Right lobe of liver (tissue), 6 donors: ENCODE measurements around the gene TCEANC2. TPM values are rescaled to one million over a fixed set of nuclear protein-coding genes. Genes with fewer than 3 reads are reported as not detected.
"Not testable (repeated sequence)": the region's sequence is repeated elsewhere in the genome, so short reads cannot be mapped to it uniquely, and the experiment has no call there.

ENCODE experiments used
- ATAC-seq, 4 donors: fragments of 200-7000 bp; cut with Tn5 transposase; one replicate each; pipeline ENCODE4 v1.9.1; 2020; ENCODE audit warnings: mild to moderate bottlenecking in 4 of 4, moderate library complexity in 4 of 4
- DNase-seq, 3 donors: peaks; one replicate each; pipeline ENCODE4 v3.0.0-alpha.2; 2020
- H3K27ac ChIP-seq, 3 donors: fragments of 200-600 bp; one replicate each; pipeline ENCODE4 v1.8.0; 2022
- H3K27me3 ChIP-seq, 2 donors: fragments of 200-600 bp; one replicate each; pipeline ENCODE4 v1.8.0; 2022
- H3K36me3 ChIP-seq, 4 donors: fragments of 200-600 bp; sonication (generic) in 1 of 4; one replicate each; pipeline versions ENCODE4 v1.5.1 to v1.8.0; 2017 to 2022; ENCODE audit warnings: control low read depth in 1 of 4
- H3K4me1 ChIP-seq, 4 donors: fragments of 200-600 bp; sonication (generic) in 1 of 4; one replicate each; pipeline versions ENCODE4 v1.5.1 to v1.8.0; 2017 to 2022; ENCODE audit warnings: control low read depth in 1 of 4
- H3K4me3 ChIP-seq, 3 donors: fragments of 200-600 bp; one replicate each; pipeline ENCODE4 v1.8.0; 2022
- H3K9me3 ChIP-seq, 4 donors: fragments of 200-600 bp; sonication (generic) in 1 of 4; one replicate each; pipeline versions ENCODE4 v1.5.1 to v1.8.0; 2017 to 2022; ENCODE audit warnings: control low read depth in 1 of 4
- POLR2A ChIP-seq: fragments of 450-650 bp; IDR thresholded peaks from one replicate; pipeline ENCODE4 v1.6.1; 2017; ENCODE audit warnings: antibody characterized with exemption, mild to moderate bottlenecking
- WGBS: methylation state at CpG from one replicate; pipeline ENCODE4 v1.1.6; 2018; ENCODE audit warnings: low coverage, low lambda C conversion rate; ENCODE audit not compliant: insufficient coverage; ENCODE audit errors: missing lambda C conversion rate; 5-methylcytosine and 5-hydroxymethylcytosine counted together
- intact Hi-C, 2 donors: fragments of 100-400 bp; cut with DNase I; formaldehyde crosslinking; loops; one replicate each; pipeline versions ENCODE4 v1.11.2 to v1.14.1; 2022
- long read RNA-seq: library from polyadenylated mRNA; unstranded; transcript quantifications from one replicate; pipeline ENCODE4 v2.0.0, GENCODE V29; 2019
- total RNA-seq, 6 experiments: library from RNA; depleted of rRNA in 2 of 6; stranded (reverse); fragments of >200 nt in 2 of 6; fragmentation: NEBNext Ultra II Directional in 3 of 6; extraction: Animal tissue kit (Norgen Biotek cat#: 25700) in 3 of 6; gene quantifications; one replicate each; pipeline versions ENCODE4 v1.1.0 to v1.2.4, GENCODE V29; 2016 to 2023
- TF ChIP-seq, protein P1 (sequence below), 4 donors: fragments of 200-600 bp in 3 of 4; fragments of 450-650 bp in 1 of 4; IDR thresholded peaks; one replicate each; pipeline versions ENCODE4 v1.5.1 to v1.8.0; 2016 to 2022; ENCODE audit warnings: antibody characterized with exemption in 4 of 4, mild to moderate bottlenecking in 2 of 4
- donor health status: DM: no; HTN: yes; CAD: no.
- donor health status: DM: no; HTN: no; CAD: no.
- donor health status: DM: no; HTN: no; CAD: no.
- donor health status: DM: no; HTN: yes; CAD: no.
- donor health status: DM: no; HTN: yes; CAD: no.

Gene TCEANC2
- total RNA-seq, result 1 to 10 TPM; 1.2 to 2.9 (median 1.8) TPM
- long read RNA-seq, partial matches to known transcripts, result 0 of 2 reads
- long read RNA-seq, other reads (novel, unspliced or antisense), result 2 of 2 reads

DNA sequence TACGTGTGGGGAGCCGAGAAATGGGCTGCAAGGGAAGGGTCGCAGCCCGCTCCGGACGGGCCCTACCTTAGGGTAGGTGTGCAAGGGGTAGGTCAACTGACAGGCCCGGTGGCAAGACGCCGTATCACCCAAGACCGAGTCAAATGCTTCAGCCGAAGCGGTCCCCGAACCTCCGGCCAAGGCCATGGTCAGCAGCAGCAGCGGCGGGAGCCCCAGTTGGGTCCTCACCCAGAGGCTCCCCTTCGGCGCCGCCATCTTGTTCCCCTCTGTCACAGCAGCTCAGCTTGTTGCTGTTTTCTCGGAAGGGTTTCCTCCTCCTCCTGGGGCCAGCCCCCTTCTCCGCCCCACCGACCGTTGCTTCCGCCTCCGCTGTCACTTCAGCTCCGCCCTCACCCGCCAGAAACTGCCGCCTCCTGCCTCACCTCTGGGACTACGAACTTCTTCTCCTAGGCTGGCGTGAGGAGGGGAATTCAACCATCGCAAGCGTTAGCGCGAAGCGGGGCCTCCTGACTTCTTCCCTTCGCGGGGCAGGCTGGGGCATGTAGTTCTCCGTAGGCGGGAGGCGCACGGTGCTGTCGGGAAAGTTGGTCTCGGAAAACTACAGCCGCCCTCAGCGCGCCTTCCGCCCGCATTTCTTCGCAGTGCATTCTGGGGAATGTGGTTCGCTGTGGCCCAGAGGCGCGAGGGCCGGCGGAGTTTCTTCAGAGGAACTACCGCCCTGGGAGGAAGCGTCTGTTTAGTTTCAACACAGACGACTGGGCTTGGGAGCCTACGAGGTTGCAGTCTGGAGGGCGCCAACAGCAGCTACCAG lies at the start of gene TCEANC2, which contains the start of gene TMEM59:
Gene TCEANC2 (plus strand): TSS at position 675 of the 811 bp plus-strand sequence. CDS start 815 bp downstream, outside the sequence.
Gene TMEM59 (minus strand): TSS at position 271 of the 811 bp plus-strand sequence. CDS start 16 bp downstream, at position 255.
- intact Hi-C loops, result no loop called here
- ATAC-seq, result peak; percentile 92 to 98 (median 96)
- peak within 1 kb of the TSS; percentile 77 to 95 (median 77) for H3K4me3 ChIP-seq
- no peaks in the 10 kb centered on the region for H3K9me3 ChIP-seq
- DNase-seq, result peak; percentile 98 to 99 (median 99)
- peaks cover 0 to 24% (median 7%) of the 10 kb centered on the region in 4 donors for H3K4me1 ChIP-seq
- WGBS, result 0% methylated on average over 18 of the region's 59 CpGs
- H3K27ac ChIP-seq, result peak within 1 kb of the TSS; percentile 93 to 95 (median 94)
- no peaks in the 10 kb centered on the region for H3K27me3 ChIP-seq
- TF ChIP-seq, protein P1, sequence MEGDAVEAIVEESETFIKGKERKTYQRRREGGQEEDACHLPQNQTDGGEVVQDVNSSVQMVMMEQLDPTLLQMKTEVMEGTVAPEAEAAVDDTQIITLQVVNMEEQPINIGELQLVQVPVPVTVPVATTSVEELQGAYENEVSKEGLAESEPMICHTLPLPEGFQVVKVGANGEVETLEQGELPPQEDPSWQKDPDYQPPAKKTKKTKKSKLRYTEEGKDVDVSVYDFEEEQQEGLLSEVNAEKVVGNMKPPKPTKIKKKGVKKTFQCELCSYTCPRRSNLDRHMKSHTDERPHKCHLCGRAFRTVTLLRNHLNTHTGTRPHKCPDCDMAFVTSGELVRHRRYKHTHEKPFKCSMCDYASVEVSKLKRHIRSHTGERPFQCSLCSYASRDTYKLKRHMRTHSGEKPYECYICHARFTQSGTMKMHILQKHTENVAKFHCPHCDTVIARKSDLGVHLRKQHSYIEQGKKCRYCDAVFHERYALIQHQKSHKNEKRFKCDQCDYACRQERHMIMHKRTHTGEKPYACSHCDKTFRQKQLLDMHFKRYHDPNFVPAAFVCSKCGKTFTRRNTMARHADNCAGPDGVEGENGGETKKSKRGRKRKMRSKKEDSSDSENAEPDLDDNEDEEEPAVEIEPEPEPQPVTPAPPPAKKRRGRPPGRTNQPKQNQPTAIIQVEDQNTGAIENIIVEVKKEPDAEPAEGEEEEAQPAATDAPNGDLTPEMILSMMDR (IDR thresholded peaks at IDR 0.05), result peak in 2 of 4 donors; percentile 7
- peak; percentile 61 for TF ChIP-seq POLR2A
- no peaks in the 10 kb centered on the region for H3K36me3 ChIP-seq

DNA sequence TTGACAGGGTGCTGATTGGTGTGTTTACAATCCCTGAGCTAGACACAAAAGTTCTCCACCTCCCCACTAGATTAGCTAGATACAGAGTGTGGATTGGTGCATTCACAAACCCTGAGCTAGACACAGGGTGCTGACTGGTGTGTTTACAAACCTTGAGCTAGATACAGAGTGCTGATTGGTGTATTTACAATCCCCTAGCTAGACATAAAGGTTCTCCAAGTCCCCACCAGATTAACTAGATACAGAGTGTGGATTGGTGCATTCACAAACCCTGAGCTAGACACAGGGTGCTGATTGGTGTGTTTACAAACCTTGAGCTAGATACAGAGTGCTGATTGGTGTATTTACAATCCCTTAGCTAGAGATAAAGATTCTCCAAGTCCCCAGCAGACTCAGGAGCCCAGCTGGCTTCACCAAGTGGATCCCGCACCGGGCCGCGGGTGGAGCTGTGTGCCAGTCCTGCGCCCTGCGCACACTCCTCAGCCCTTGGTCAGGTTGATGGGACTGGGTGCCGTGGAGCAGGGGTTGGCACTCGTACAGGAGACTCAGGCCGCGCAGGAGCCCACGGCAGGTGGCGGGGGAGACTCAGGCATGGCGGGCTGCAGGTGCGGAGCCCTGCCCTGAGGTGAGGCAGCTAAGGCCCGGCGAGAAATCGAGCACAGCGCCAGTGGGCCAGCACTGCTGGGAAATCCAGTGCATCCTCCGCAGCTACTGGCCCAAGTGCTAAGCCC lies 49.5 kb upstream of the TCEANC2 start:
- H3K4me3 ChIP-seq, H3K27me3 ChIP-seq, H3K9me3 ChIP-seq, intact Hi-C loops, H3K27ac ChIP-seq, H3K4me1 ChIP-seq, ATAC-seq, H3K36me3 ChIP-seq: not testable (repeated sequence)
- peak in 1 of 3 donors; percentile 37 for DNase-seq
- no CpG with 5 or more reads among the region's 19 CpGs for WGBS

DNA sequence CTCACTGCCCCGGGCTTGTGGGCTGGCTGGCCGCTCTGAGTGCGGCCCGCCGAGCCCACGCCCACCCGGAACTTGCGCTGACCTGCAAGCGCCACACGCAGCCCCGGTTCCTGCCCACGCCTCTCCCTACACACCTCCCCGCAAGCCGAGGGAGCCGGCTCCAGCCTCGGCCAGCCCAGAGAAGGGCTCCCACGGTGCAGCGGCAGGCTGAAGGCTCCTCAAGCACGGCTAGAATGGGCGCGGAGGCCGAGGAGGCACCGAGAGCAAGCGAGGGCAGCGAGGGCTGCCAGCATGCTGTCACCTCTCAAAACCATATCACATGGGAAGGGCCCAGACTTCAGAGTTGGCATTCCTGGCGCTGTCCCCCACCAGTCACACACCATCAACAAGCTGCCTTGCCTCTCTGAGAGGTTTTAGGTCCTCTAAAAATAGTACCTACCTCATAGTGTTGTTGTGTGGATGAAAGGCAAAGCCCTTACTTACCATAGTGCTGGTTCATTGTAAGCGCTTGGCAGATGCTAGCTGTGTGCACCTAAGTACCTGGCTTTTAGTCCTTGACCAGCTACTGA lies 48.8 kb upstream of the TCEANC2 start:
- Histone ChIP-seq H3K4me3 (no peak overlapping the region), H3K27ac (no peak overlapping the region), H3K4me1 (no peaks in the 10 kb centered on the region), H3K36me3 (no peaks in the 10 kb centered on the region), H3K27me3 (no peaks in the 10 kb centered on the region), H3K9me3 (no peaks in the 10 kb centered on the region)
- DNase-seq, result peak in 1 of 3 donors; percentile 29
- 100% methylated on average over 1 of the region's 27 CpGs for WGBS
- ATAC-seq, result no peak
- intact Hi-C loops, result no loop called here
- TF ChIP-seq, protein P1 (IDR thresholded peaks at IDR 0.05), result no peak

DNA sequence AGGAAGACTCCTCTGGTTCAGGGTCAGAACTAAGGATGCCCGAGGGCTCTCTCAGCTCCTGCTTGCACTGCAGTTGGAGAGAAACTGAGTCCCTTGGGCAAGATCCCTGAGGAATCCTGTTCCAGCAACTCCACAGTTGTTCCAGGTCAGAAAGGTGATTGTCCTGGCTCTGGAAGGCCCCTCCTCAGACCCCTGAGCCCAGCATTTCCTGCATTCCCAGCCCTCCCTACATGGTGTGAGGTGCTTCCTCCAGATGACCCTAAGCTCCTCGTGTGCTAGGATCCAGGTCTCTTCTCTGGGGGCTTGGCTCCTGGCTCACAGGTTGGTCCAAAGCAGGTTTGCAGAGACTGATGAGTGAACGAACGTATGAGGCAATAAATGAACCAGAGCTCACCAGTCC lies 46.9 kb upstream of the TCEANC2 start:
- Histone ChIP-seq H3K9me3 (no peaks in the 10 kb centered on the region), H3K4me1 (no peaks in the 10 kb centered on the region), H3K36me3 (no peaks in the 10 kb centered on the region), H3K27ac (no peak overlapping the region), H3K4me3 (no peak overlapping the region), H3K27me3 (no peaks in the 10 kb centered on the region)
- DNase-seq (peak in 1 of 3 donors; percentile 23), ATAC-seq (no peak)
- 84% methylated on average over 3 of the region's 4 CpGs for WGBS
- no peak for TF ChIP-seq POLR2A
- TF ChIP-seq, protein P1 (IDR thresholded peaks at IDR 0.05), result no peak
- intact Hi-C loops, result no loop called here
